Natural killer cell (primary cell): ENCODE measurements around the gene GAP43. TPM values are rescaled to one million over a fixed set of nuclear protein-coding genes. Genes with fewer than 3 reads are reported as not detected.

Source experiments
- ATAC-seq, 3 donors: fragments of 150-1000 bp in 2 of 3; fragments of 200-7000 bp in 1 of 3; cut with Tn5 transposase; 1 replicate in 1 of 3; 2 replicates in 2 of 3; pipeline ENCODE4 v1.10.0; 2021; ENCODE audit warnings: mild to moderate bottlenecking in 2 of 3, moderate library complexity in 2 of 3
- DNase-seq, 2 donors: peaks; one replicate each; pipeline versions ENCODE4 v3.0.0 to v3.0.0-alpha.2; 2013 to 2021; ENCODE audit warnings: mixed read lengths in 1 of 2
- H3K27ac ChIP-seq: one replicate; pipeline ENCODE4 v1.5.1; 2013; ENCODE audit warnings: mild to moderate bottlenecking, low read length
- H3K27me3 ChIP-seq: one replicate; pipeline ENCODE4 v1.6.1; 2013; ENCODE audit warnings: low read length; ENCODE audit not compliant: control insufficient read depth, insufficient read depth
- H3K36me3 ChIP-seq: one replicate; pipeline ENCODE4 v1.6.1; 2013; ENCODE audit warnings: low read length; ENCODE audit not compliant: control insufficient read depth, insufficient read depth
- H3K4me1 ChIP-seq: one replicate; pipeline ENCODE4 v1.6.1; 2013; ENCODE audit warnings: low read length; ENCODE audit not compliant: control insufficient read depth, insufficient read depth
- H3K4me3 ChIP-seq: one replicate; pipeline ENCODE4 v1.5.1; 2013; ENCODE audit warnings: low read length
- H3K9me3 ChIP-seq: one replicate; pipeline ENCODE4 v1.6.1; 2013; ENCODE audit warnings: low read length; ENCODE audit not compliant: control insufficient read depth, insufficient read depth
- H3K27ac Mint-ChIP-seq, 2 donors: one replicate each; pipeline ENCODE4 v1.8.0; 2022; ENCODE audit warnings: mild to moderate bottlenecking in 2 of 2, mixed read lengths in 2 of 2, moderate library complexity in 1 of 2
- H3K27me3 Mint-ChIP-seq, 2 donors: one replicate each; pipeline ENCODE4 v1.8.0; 2022; ENCODE audit warnings: low read depth in 2 of 2, mixed read lengths in 2 of 2
- H3K36me3 Mint-ChIP-seq: one replicate; pipeline ENCODE4 v1.8.0; 2022; ENCODE audit warnings: mixed read lengths
- H3K4me1 Mint-ChIP-seq, 2 donors: one replicate each; pipeline ENCODE4 v1.8.0; 2022; ENCODE audit warnings: mixed read lengths in 2 of 2
- H3K4me3 Mint-ChIP-seq: one replicate; pipeline ENCODE4 v1.8.0; 2022; ENCODE audit warnings: mild to moderate bottlenecking, moderate library complexity, mixed read lengths
- H3K9me3 Mint-ChIP-seq, 2 donors: one replicate each; pipeline ENCODE4 v1.8.0; 2022; ENCODE audit warnings: mixed read lengths in 2 of 2
- CTCF ChIP-seq: fragments of 200-600 bp; IDR thresholded peaks from one replicate; pipeline ENCODE4 v1.8.0; 2022; ENCODE audit warnings: antibody characterized with exemption
- WGBS: methylation state at CpG from one replicate; pipeline ENCODE4 v1.1.7; 2013; ENCODE audit warnings: missing lambda C conversion rate; ENCODE audit not compliant: insufficient coverage; 5-methylcytosine and 5-hydroxymethylcytosine counted together
- intact Hi-C: fragments of 100-400 bp; cut with micrococcal nuclease; formaldehyde crosslinking; loops from one replicate; pipeline ENCODE4 v1.14.2; 2022
- total RNA-seq, 4 donors: library from RNA; stranded (reverse); fragments of 120-200 nt in 1 of 4; gene quantifications; one replicate each; pipeline versions ENCODE4 v1.2.3 to v1.2.4, GENCODE V29; 2013 to 2022

Gene GAP43
- total RNA-seq, 3 donors from 2014 or later (not counting 1 experiment from before 2014, with no cell fraction given), result 0.14 TPM; not detected in 2

- ATAC-seq (no peak), DNase-seq (no peak)
- H3K4me1 ChIP-seq, result no peaks in the 10 kb centered on the region
- intact Hi-C loops, result no loop called here
- H3K9me3 ChIP-seq, result no peaks in the 10 kb centered on the region
- TF ChIP-seq CTCF, result no peak
- Mint-ChIP-seq H3K4me1 (no peaks in the 10 kb centered on the region), H3K36me3 (no peaks in the 10 kb centered on the region), H3K9me3 (no peaks in the 10 kb centered on the region), H3K4me3 (no peak overlapping the region), H3K27me3 (peaks cover 7 to 10% of the 10 kb centered on the region in 2 donors), H3K27ac (no peak overlapping the region)
- no peak overlapping the region for H3K27ac ChIP-seq
- H3K4me3 ChIP-seq, result no peak overlapping the region
- peaks cover 8% of the 10 kb centered on the region for H3K27me3 ChIP-seq
- H3K36me3 ChIP-seq, result no peaks in the 10 kb centered on the region
Observed at GRCh38 chr3:115632026-115632425, 8.7 kb downstream of the GAP43 start.

- TF ChIP-seq CTCF, result no peak
- intact Hi-C loops, result no loop called here
- no peak for ATAC-seq
- H3K9me3 ChIP-seq, result no peaks in the 10 kb centered on the region
- DNase-seq, result no peak
- no peak overlapping the region for H3K27ac ChIP-seq
- no peaks in the 10 kb centered on the region for H3K36me3 Mint-ChIP-seq
- H3K4me1 ChIP-seq, result no peaks in the 10 kb centered on the region
- H3K27me3 Mint-ChIP-seq, result peaks cover 9 to 10% of the 10 kb centered on the region in 2 donors
- no peak overlapping the region for H3K4me3 Mint-ChIP-seq
- H3K27me3 ChIP-seq, result peaks cover 8% of the 10 kb centered on the region
- no peak overlapping the region for H3K4me3 ChIP-seq
- no peaks in the 10 kb centered on the region for H3K9me3 Mint-ChIP-seq
- 83% methylated on average over 1 of the region's 3 CpGs for WGBS
- no peak overlapping the region for H3K27ac Mint-ChIP-seq
- no peaks in the 10 kb centered on the region for H3K36me3 ChIP-seq
- H3K4me1 Mint-ChIP-seq, result no peaks in the 10 kb centered on the region
Observed at GRCh38 chr3:115633467-115633866, 10.2 kb downstream of the GAP43 start.

- intact Hi-C loops, result no loop called here
- Mint-ChIP-seq H3K27ac (no peak overlapping the region), H3K4me1 (no peaks in the 10 kb centered on the region), H3K9me3 (no peaks in the 10 kb centered on the region), H3K36me3 (no peaks in the 10 kb centered on the region), H3K4me3 (no peak overlapping the region), H3K27me3 (peaks cover 13% of the 10 kb centered on the region in 2 donors)
- no peaks in the 10 kb centered on the region for H3K4me1 ChIP-seq
- no peak overlapping the region for H3K27ac ChIP-seq
- no peak for TF ChIP-seq CTCF
- peaks cover 8% of the 10 kb centered on the region for H3K27me3 ChIP-seq
- WGBS, result 89% methylated on average over 2 of the region's 2 CpGs
- H3K9me3 ChIP-seq, result no peaks in the 10 kb centered on the region
- DNase-seq, result no peak
- H3K4me3 ChIP-seq, result no peak overlapping the region
- H3K36me3 ChIP-seq, result no peaks in the 10 kb centered on the region
- ATAC-seq, result no peak
Observed at GRCh38 chr3:115634052-115634451, 10.7 kb downstream of the GAP43 start.

- H3K36me3 ChIP-seq, result no peaks in the 10 kb centered on the region
- peaks cover 13 to 22% of the 10 kb centered on the region in 2 donors for H3K27me3 Mint-ChIP-seq
- no peaks in the 10 kb centered on the region for H3K9me3 Mint-ChIP-seq
- H3K27me3 ChIP-seq, result peaks cover 5% of the 10 kb centered on the region
- intact Hi-C loops, result no loop called here
- no peaks in the 10 kb centered on the region for H3K36me3 Mint-ChIP-seq
- H3K4me1 Mint-ChIP-seq, result no peaks in the 10 kb centered on the region
- H3K27ac ChIP-seq, result no peak overlapping the region
- DNase-seq (no peak), ATAC-seq (no peak)
- TF ChIP-seq CTCF, result no peak
- H3K4me3 ChIP-seq, result no peak overlapping the region
- no peak overlapping the region for H3K4me3 Mint-ChIP-seq
- H3K9me3 ChIP-seq, result no peaks in the 10 kb centered on the region
- H3K27ac Mint-ChIP-seq, result no peak overlapping the region
- WGBS, result 100% methylated on average over 1 of the region's 1 CpG
- H3K4me1 ChIP-seq, result no peaks in the 10 kb centered on the region
Observed at GRCh38 chr3:115635406-115635805, 12.1 kb downstream of the GAP43 start.
